H9 (cell line): ENCODE measurements around the gene DPP7. TPM values are rescaled to one million over a fixed set of nuclear protein-coding genes. Genes with fewer than 3 reads are reported as not detected.

Source experiments
- DNase-seq: peaks from one replicate; pipeline ENCODE4 v3.0.0-alpha.2; 2017
- H2AFZ ChIP-seq: one replicate; pipeline ENCODE4 v1.6.1; 2013; ENCODE audit warnings: mild to moderate bottlenecking, low read length, control low read depth, moderate library complexity
- H2AK5ac ChIP-seq: 2 replicates; pipeline ENCODE4 v1.6.1; 2013; ENCODE audit warnings: low read length, control low read depth, mixed read lengths; ENCODE audit not compliant: insufficient read length
- H2BK120ac ChIP-seq: one replicate; pipeline ENCODE4 v1.6.1; 2013; ENCODE audit warnings: low read depth, mild to moderate bottlenecking, low read length, control low read depth, inconsistent platforms; ENCODE audit not compliant: poor library complexity, severe bottlenecking
- H2BK12ac ChIP-seq: 2 replicates; pipeline ENCODE4 v1.6.1; 2013; ENCODE audit warnings: low read length, control low read depth, mixed read lengths, low read depth; ENCODE audit not compliant: insufficient read length
- H2BK15ac ChIP-seq: 2 replicates; pipeline ENCODE4 v1.6.1; 2013; ENCODE audit warnings: low read depth, low read length, control low read depth
- H2BK20ac ChIP-seq: one replicate; pipeline ENCODE4 v1.6.1; 2013; ENCODE audit warnings: low read depth, mild to moderate bottlenecking, low read length, control low read depth, inconsistent platforms; ENCODE audit not compliant: poor library complexity, severe bottlenecking
- H2BK5ac ChIP-seq: 2 replicates; pipeline ENCODE4 v1.6.1; 2013; ENCODE audit warnings: low read length, control low read depth, mixed read lengths; ENCODE audit not compliant: insufficient read length
- H3K14ac ChIP-seq: 2 replicates; pipeline ENCODE4 v1.6.1; 2013; ENCODE audit warnings: low read length, control low read depth; ENCODE audit not compliant: insufficient read depth
- H3K18ac ChIP-seq: 2 replicates; pipeline ENCODE4 v1.6.1; 2013; ENCODE audit warnings: low read depth, mild to moderate bottlenecking, mixed read lengths, low read length, control low read depth; ENCODE audit not compliant: insufficient read length
- H3K23ac ChIP-seq: 2 replicates; pipeline ENCODE4 v1.6.1; 2013; ENCODE audit warnings: low read length, control low read depth, mixed read lengths, low read depth; ENCODE audit not compliant: insufficient read length
- H3K23me2 ChIP-seq: 2 replicates; pipeline ENCODE4 v1.6.1; 2013; ENCODE audit warnings: low read depth, mild to moderate bottlenecking, mixed read lengths, low read length, control low read depth; ENCODE audit not compliant: insufficient read length, poor library complexity, severe bottlenecking
- H3K27ac ChIP-seq: 2 replicates; pipeline ENCODE4 v1.5.1; 2013; ENCODE audit warnings: low read length, control low read depth, mixed read lengths, low read depth; ENCODE audit not compliant: insufficient read length
- H3K27me3 ChIP-seq: 2 replicates; pipeline ENCODE4 v1.6.1; 2013; ENCODE audit warnings: low read length, control low read depth, inconsistent platforms; ENCODE audit not compliant: insufficient read depth
- H3K4ac ChIP-seq: 2 replicates; pipeline ENCODE4 v1.6.1; 2013; ENCODE audit warnings: low read depth, mild to moderate bottlenecking, control low read depth, inconsistent platforms, low read length, moderate library complexity
- H3K4me1 ChIP-seq: 2 replicates; pipeline ENCODE4 v1.6.1; 2013; ENCODE audit warnings: low read length, control low read depth, inconsistent platforms; ENCODE audit not compliant: insufficient read depth
- H3K4me2 ChIP-seq: 2 replicates; pipeline ENCODE4 v1.6.1; 2013; ENCODE audit warnings: low read length, control low read depth, mixed read lengths; ENCODE audit not compliant: insufficient read length, insufficient read depth
- H3K56ac ChIP-seq: 2 replicates; pipeline ENCODE4 v1.6.1; 2013; ENCODE audit warnings: low read depth, mild to moderate bottlenecking, mixed read lengths, low read length, control low read depth; ENCODE audit not compliant: insufficient read length
- H3K79me1 ChIP-seq: 2 replicates; pipeline ENCODE4 v1.6.1; 2013; ENCODE audit warnings: low read depth, mild to moderate bottlenecking, moderate library complexity, low read length, control low read depth, inconsistent platforms; ENCODE audit not compliant: insufficient read depth, poor library complexity, severe bottlenecking
- H3K79me2 ChIP-seq: 2 replicates; pipeline ENCODE4 v1.6.1; 2013; ENCODE audit warnings: low read length, control low read depth, inconsistent platforms; ENCODE audit not compliant: insufficient read depth
- H3K9ac ChIP-seq: 2 replicates; pipeline ENCODE4 v1.6.1; 2013; ENCODE audit warnings: low read length, control low read depth, mixed read lengths; ENCODE audit not compliant: insufficient read length; ENCODE audit errors: extremely low read depth
- H3K9me3 ChIP-seq: one replicate; pipeline ENCODE4 v1.6.1; 2013; ENCODE audit warnings: low read depth, low read length, inconsistent platforms; ENCODE audit not compliant: control insufficient read depth
- H3T11ph ChIP-seq: one replicate; pipeline ENCODE4 v1.6.1; 2013; ENCODE audit warnings: mild to moderate bottlenecking, low read length, control low read depth, inconsistent platforms
- H4K20me1 ChIP-seq: one replicate; pipeline ENCODE4 v1.6.1; 2013; ENCODE audit not compliant: control insufficient read depth, insufficient read length, insufficient read depth
- H4K5ac ChIP-seq: 2 replicates; pipeline ENCODE4 v1.6.1; 2013; ENCODE audit warnings: low read depth, mild to moderate bottlenecking, mixed read lengths, low read length, control low read depth; ENCODE audit not compliant: insufficient read length
- H4K8ac ChIP-seq: replicated peaks from 2 replicates; pipeline ENCODE4 v1.6.1; 2013; ENCODE audit warnings: low read length, control low read depth, mixed read lengths, low read depth; ENCODE audit not compliant: insufficient read length
- H4K91ac ChIP-seq: 2 replicates; pipeline ENCODE4 v1.6.1; 2013; ENCODE audit warnings: low read depth, mild to moderate bottlenecking, moderate library complexity, mixed read lengths, low read length, control low read depth; ENCODE audit not compliant: insufficient read length
- H3K27ac Mint-ChIP-seq, 3 experiments: 2 replicates in 2 of 3; 3 replicates in 1 of 3; pipeline ENCODE4 v1.8.0; 2020 to 2021; ENCODE audit warnings: mixed read lengths in 3 of 3, mild to moderate bottlenecking in 1 of 3, moderate library complexity in 1 of 3
- H3K27me3 Mint-ChIP-seq: 2 replicates; pipeline ENCODE4 v1.8.0; 2021; ENCODE audit warnings: low read depth, mild to moderate bottlenecking, moderate library complexity, mixed read lengths
- H3K36me3 Mint-ChIP-seq, 3 experiments: 2 replicates in 2 of 3; 3 replicates in 1 of 3; pipeline ENCODE4 v1.8.0; 2020 to 2021; ENCODE audit warnings: low read depth in 3 of 3, mixed read lengths in 3 of 3; ENCODE audit not compliant: insufficient read depth in 1 of 3
- H3K4me1 Mint-ChIP-seq, 2 experiments: 2 replicates each; pipeline ENCODE4 v1.8.0; 2020; ENCODE audit warnings: mixed read lengths in 2 of 2
- H3K4me3 Mint-ChIP-seq, 2 experiments: 2 replicates in 1 of 2; 3 replicates in 1 of 2; pipeline ENCODE4 v1.8.0; 2020 to 2021; ENCODE audit warnings: mild to moderate bottlenecking in 2 of 2, mixed read lengths in 2 of 2, moderate library complexity in 1 of 2
- H3K9me3 Mint-ChIP-seq, 2 experiments: 2 replicates in 1 of 2; 3 replicates in 1 of 2; pipeline ENCODE4 v1.8.0; 2020; ENCODE audit warnings: mild to moderate bottlenecking in 2 of 2, mixed read lengths in 2 of 2, moderate library complexity in 1 of 2
- CTCF ChIP-seq: fragments of 200-600 bp; sonication (generic); conservative IDR thresholded peaks from 3 replicates; pipeline ENCODE4 v1.8.0; 2021; ENCODE audit warnings: antibody characterized with exemption, mild to moderate bottlenecking
- WGBS: extraction: QIAGEN DNeasy Blood & Tissue Kit; methylation state at CpG from one replicate; pipeline ENCODE4 v1.1.7; 2013; ENCODE audit warnings: missing lambda C conversion rate, low lambda C conversion rate, mixed read lengths; ENCODE audit not compliant: insufficient read length; ENCODE audit errors: extremely low coverage; 5-methylcytosine and 5-hydroxymethylcytosine counted together
- total RNA-seq: library from RNA; stranded (reverse); gene quantifications from 2 replicates; pipeline ENCODE4 v1.2.1, GENCODE V29; 2021

Gene DPP7
- total RNA-seq, 1 experiment from 2014 or later: 29.4 TPM

GRCh38 chr9:137127301-137128157, 13.0 kb upstream of the DPP7 start:
- Histone ChIP-seq H2BK15ac (no peak overlapping the region), H2BK5ac (no peak overlapping the region), H3K4me1 (no peaks in the 10 kb centered on the region), H2AK5ac (no peak overlapping the region), H3K14ac (no peak overlapping the region), H4K8ac (no peak overlapping the region), H3T11ph (no peak overlapping the region), H3K23me2 (peaks cover 4% of the 10 kb centered on the region), H3K27ac (no peak overlapping the region), H3K9me3 (no peaks in the 10 kb centered on the region), H3K4ac (no peak overlapping the region), H3K56ac (no peak overlapping the region), H4K20me1 (no peaks in the 10 kb centered on the region), H3K79me1 (no peaks in the 10 kb centered on the region), H2BK12ac (no peak overlapping the region), H2AFZ (no peak overlapping the region), H3K9ac (no peak overlapping the region), H2BK20ac (no peak overlapping the region), H4K91ac (no peak overlapping the region), H3K27me3 (no peaks in the 10 kb centered on the region), H3K18ac (no peak overlapping the region), H3K79me2 (no peaks in the 10 kb centered on the region), H3K4me2 (no peak overlapping the region), H4K5ac (no peak overlapping the region), H2BK120ac (no peak overlapping the region), H3K23ac (no peak overlapping the region)
- no peak for TF ChIP-seq CTCF
- Mint-ChIP-seq H3K36me3 (no peaks in the 10 kb centered on the region; a peak in 1 of 7 replicates), H3K27me3 (peaks cover 28% of the 10 kb centered on the region), H3K4me1 (peaks cover 14 to 17% of the 10 kb centered on the region in 2 experiments), H3K9me3 (no peaks in the 10 kb centered on the region), H3K4me3 (peak overlapping the region; percentile 76 to 81), H3K27ac (no peak overlapping the region)
- no peak for DNase-seq
- no CpG with 5 or more reads among the region's 24 CpGs for WGBS
